Measurements from ENCODE around the gene SYTL2. TPM values are rescaled to one million over a fixed set of nuclear protein-coding genes. Genes with fewer than 3 reads are reported as not detected.

The SYTL2 gene
- total RNA-seq, 2 donors from 2014 or later: 1.7 to 3.4 TPM

DNA sequence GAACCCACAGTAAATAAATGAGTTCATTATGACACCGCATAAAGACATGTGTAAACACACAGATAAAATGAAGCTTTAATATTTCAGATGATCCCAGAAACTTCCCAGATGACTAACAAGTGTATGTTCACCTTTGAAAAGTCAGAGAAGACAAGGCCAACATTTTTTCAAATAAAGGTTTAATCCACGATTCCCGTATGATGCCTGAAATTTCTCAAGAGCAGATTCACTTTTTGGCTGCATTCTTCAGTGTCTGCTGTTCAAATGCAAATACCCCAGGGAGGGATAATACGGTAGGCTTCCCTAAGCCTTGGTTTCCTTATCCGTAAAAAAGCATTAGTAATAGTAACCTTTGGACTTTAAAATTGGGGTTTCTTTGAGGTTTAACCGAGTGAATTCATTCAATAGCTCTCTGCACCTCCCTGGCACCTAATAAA is 62.5 kb downstream of the SYTL2 start:
- Mint-ChIP-seq H3K36me3 (ENCODE audit: low read depth) (no peaks in the 10 kb centered on the region), H3K27me3 (ENCODE audit: insufficient read depth) (peaks cover 58% of the 10 kb centered on the region), H3K4me3 (no peak overlapping the region), H3K9me3 (no peaks in the 10 kb centered on the region), H3K27ac (no peak overlapping the region), H3K4me1 (peaks cover 21% of the 10 kb centered on the region)
- Histone ChIP-seq H3K9me3 (ENCODE audit: control insufficient read depth, low read length) (no peaks in the 10 kb centered on the region), H3K4me1 (ENCODE audit: control insufficient read depth, insufficient read depth, low read length) (peaks cover 2% of the 10 kb centered on the region), H3K4me3 (ENCODE audit: low read length) (no peak overlapping the region), H3K27ac (ENCODE audit: low read depth, low read length) (no peak overlapping the region), H3K27me3 (ENCODE audit: control insufficient read depth, insufficient read depth, low read length, poor library complexity, severe bottlenecking) (peaks cover 69% of the 10 kb centered on the region), H3K36me3 (ENCODE audit: control insufficient read depth, insufficient read depth, low read length) (no peaks in the 10 kb centered on the region), H3K9ac (ENCODE audit: extremely low read depth, low read length, poor library complexity, severe bottlenecking) (no peak overlapping the region)
- DNase-seq: no peak
- 49 to 55% methylated on average over 5 to 6 of the region's 6 CpGs for WGBS, 2 experiments (ENCODE audit: insufficient coverage in 1 of 2, insufficient read length in 1 of 2)
- no peak for TF ChIP-seq CTCF (conservative IDR thresholded peaks at IDR 0.05)

DNA sequence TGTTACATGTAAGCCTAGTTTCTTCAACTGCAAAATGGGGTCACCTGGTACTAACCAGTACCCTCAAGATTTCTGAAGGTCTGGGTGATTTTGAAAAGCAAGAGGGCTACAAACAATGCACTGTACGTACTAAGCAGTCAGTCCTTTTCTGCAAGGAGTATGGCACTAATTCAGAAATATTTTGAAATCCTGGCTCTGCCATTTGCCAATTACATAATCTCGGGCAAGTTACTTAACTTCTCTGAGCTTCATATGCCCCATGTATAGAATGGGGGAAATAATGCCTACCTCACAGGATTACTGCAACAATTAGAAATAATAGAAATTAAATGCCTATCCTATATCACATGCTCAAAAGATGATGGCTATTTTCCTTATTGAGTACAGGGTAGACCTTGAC is 64.3 kb downstream of the SYTL2 start:
- no peaks in the 10 kb centered on the region for H3K9me3 ChIP-seq (ENCODE audit: control insufficient read depth, low read length)
- H3K36me3 ChIP-seq (ENCODE audit: control insufficient read depth, insufficient read depth, low read length): no peaks in the 10 kb centered on the region
- Mint-ChIP-seq H3K36me3 (ENCODE audit: low read depth) (no peaks in the 10 kb centered on the region), H3K9me3 (no peaks in the 10 kb centered on the region), H3K4me1 (peaks cover 21% of the 10 kb centered on the region), H3K27me3 (ENCODE audit: insufficient read depth) (peaks cover 59% of the 10 kb centered on the region), H3K27ac (no peak overlapping the region), H3K4me3 (no peak overlapping the region)
- 95 to 100% methylated on average over 1 to 2 of the region's 2 CpGs for WGBS, 2 experiments (ENCODE audit: insufficient coverage in 1 of 2, insufficient read length in 1 of 2)
- H3K27me3 ChIP-seq (ENCODE audit: control insufficient read depth, insufficient read depth, low read length, poor library complexity, severe bottlenecking): peaks cover 71% of the 10 kb centered on the region
- DNase-seq: no peak
- H3K4me1 ChIP-seq (ENCODE audit: control insufficient read depth, insufficient read depth, low read length): peaks cover 2% of the 10 kb centered on the region
- H3K27ac ChIP-seq (ENCODE audit: low read depth, low read length): no peak overlapping the region
- no peak overlapping the region for H3K9ac ChIP-seq (ENCODE audit: extremely low read depth, low read length, poor library complexity, severe bottlenecking)
- TF ChIP-seq CTCF (conservative IDR thresholded peaks at IDR 0.05): no peak
- H3K4me3 ChIP-seq (ENCODE audit: low read length): no peak overlapping the region

DNA sequence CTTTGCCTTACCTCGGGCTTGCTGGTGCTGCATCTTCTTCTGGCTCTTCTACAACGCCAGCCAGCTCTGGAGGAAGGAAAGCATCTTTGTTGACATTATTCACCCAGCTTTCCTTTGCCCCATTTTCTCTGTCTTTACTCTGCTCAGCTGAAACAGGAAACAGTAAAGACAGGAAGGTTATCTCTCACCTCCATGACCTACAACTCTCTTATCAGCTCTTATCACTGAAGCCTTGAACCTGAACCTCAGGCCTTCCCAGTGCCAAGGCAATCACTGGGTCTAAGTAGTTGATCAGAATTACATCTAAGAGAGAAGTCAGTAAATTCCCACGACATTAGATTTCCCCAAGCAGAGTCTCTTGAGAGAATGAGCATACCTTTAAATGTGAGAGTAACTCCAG is 65.3 kb downstream of the SYTL2 start:
- Histone ChIP-seq H3K9ac (ENCODE audit: extremely low read depth, low read length, poor library complexity, severe bottlenecking) (no peak overlapping the region), H3K9me3 (ENCODE audit: control insufficient read depth, low read length) (no peaks in the 10 kb centered on the region), H3K27me3 (ENCODE audit: control insufficient read depth, insufficient read depth, low read length, poor library complexity, severe bottlenecking) (peaks cover 61% of the 10 kb centered on the region), H3K27ac (ENCODE audit: low read depth, low read length) (no peak overlapping the region), H3K4me1 (ENCODE audit: control insufficient read depth, insufficient read depth, low read length) (peaks cover 2% of the 10 kb centered on the region), H3K4me3 (ENCODE audit: low read length) (no peak overlapping the region), H3K36me3 (ENCODE audit: control insufficient read depth, insufficient read depth, low read length) (no peaks in the 10 kb centered on the region)
- DNase-seq: no peak
- Mint-ChIP-seq H3K36me3 (ENCODE audit: low read depth) (no peaks in the 10 kb centered on the region), H3K27ac (no peak overlapping the region), H3K9me3 (no peaks in the 10 kb centered on the region), H3K4me3 (no peak overlapping the region), H3K27me3 (ENCODE audit: insufficient read depth) (peaks cover 54% of the 10 kb centered on the region), H3K4me1 (peaks cover 21% of the 10 kb centered on the region)
- WGBS, 2 experiments (ENCODE audit: insufficient coverage in 1 of 2, insufficient read length in 1 of 2): 92 to 94% methylated on average over 2 to 3 of the region's 3 CpGs
- TF ChIP-seq CTCF (conservative IDR thresholded peaks at IDR 0.05): no peak

Data from endodermal cell (in vitro differentiated cells).